HG03039 (cell line): ENCODE measurements around the gene ALPP.
"Not testable (repeated sequence)": the region's sequence is repeated elsewhere in the genome, so short reads cannot be mapped to it uniquely, and the experiment has no call there.

ENCODE experiments used
- ATAC-seq: cut with Tn5 transposase; IDR thresholded peaks from one replicate; pipeline ENCODE4 v1.9.1; 2021; ENCODE audit warnings: mild to moderate bottlenecking, moderate library complexity; ENCODE audit not compliant: unreplicated experiment

Gene ALPP

DNA sequence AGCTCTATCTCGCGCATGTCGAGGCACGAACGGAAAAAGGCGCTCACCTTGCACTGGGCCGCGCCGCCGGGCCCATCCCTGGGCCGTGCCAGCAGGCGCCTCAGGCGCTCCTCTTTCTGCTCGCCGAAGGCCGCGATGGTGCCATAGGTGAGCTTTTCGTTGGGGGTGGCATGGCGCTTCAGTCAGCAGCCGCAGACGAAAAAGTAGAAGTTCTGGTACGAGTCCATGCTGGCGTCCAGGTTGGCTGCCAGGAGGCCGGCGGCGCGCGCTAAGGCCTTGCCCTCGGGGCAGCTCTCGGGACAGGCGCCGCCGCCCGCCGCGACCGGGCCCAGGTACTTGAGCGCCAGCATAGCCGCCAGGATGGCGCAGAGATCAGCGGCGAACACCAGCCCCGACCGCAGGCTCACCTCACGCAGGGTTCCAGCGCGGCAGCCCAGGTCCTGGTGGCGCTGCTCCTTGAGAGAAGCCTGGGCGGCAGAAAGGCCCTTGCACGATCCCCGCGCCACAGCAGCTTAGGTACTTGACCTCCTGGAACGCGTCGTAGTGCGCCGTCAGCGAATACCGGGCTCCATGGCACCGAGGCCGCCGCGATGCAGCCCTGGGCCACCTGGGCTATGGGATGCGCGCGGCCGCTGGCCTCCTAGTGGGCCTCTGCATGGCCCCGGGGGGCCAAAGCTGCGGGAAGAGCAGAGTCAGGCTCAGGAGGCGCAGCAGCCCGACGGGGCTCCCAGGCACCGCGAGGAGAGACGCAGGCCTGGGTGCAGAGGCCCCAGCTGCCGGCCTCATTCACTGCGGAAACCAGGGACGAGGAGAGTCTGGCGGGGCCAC lies 40.9 kb downstream of the ALPP start:
- ATAC-seq = no peak

DNA sequence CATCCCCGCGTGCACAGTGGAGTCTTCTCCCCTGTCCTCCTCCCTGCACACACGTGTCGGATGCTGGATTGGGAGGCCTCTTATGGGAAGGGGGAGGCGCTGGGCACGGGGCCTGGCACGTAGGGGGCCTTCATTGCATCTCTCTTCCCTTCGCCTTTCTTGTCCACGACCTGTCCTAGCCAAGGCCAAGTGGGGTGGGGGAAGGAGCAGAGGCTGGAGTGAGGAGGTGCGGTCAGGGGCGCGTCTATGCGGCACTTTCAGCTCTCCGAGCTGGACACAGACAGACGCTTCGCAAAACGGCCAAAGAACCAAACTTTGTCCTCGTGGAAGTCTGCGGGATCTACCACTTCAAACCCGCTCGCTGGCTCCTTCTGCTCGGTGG lies 41.5 kb downstream of the ALPP start:
- ATAC-seq = no peak

DNA sequence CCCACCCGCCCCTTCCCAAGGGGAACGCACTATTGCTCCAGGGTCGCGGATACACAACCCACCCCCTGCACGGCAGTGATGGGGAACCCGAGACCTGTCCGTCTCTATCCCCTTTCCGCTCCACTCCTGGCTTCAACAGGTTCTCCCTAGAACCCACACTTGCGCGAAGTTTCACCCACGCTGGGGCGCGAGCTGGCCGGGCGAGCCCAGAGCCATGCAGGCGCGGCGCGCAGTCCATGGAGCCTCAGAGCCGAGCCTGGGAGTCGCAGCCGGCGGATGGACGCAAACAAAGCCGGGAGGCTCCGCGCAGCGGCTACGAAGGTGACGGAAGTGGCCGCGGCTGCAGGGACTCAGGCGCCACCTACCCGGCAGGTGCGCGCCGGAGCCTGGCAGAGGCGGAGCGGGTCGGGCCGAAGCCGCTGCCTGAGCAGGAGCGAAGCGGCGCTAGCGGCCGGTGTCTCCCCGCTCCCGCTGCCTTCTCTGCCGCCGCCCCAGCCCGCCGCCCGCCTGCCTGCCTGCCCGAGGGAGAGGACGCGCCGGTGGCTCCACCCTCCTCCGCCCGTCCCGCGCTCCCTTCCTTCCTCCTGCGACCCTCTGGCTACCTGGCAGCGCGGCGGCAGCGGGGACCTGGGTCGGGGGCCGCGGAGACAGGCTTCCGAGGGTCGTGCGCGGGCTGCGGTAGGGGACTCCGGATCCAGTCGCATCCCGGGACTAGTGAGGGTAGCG lies 42.1 kb downstream of the ALPP start:
- ATAC-seq = no peak

DNA sequence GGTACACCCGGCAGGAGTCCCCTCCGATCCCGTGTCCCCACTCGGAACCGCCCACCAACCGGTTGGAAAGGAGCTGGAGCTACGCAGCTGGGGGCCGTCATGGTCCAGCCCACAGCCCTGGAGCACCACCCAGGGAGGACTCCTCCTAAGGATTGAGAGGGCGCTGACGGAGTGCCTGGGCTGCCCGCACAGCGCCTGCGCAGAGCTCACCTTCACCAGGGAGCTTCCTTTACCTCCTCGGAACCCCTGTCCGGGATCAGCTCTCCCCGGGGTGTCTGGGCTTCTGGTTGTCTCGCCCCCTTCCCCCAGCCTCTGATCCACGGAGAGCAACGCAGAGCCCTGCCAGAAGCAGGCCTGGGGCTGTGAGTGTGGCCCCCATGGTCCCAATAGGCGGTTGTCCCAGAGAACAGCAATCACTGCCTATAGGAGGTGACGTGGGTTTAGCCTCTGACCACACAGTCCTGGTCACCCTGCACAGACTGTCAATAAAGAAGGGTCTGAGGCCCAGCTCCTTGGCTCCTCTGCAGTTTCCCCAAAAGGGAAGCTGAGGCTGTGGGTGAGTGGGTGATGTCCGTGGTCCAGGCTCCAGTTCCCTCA lies 42.7 kb downstream of the ALPP start:
- ATAC-seq = no peak

DNA sequence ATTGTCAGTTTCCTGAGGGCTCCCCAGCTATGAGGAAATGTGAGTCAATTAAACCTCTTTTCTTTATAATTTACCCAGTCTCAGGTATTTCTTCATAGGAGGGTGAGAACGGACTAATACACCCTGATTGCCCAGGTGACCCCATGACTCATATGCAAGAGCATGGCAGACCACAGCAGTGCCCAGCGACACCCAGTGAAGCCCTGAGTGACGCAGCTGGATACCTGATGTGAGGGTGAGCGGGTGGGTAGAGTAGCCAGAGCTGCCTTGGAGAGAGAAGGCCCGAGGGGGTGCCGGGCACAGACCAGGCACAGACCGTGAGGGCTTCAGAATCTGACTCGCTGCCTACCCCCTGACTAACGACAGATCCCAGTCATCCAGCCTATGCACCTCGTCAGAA lies 43.5 kb downstream of the ALPP start:
- no peak for ATAC-seq

DNA sequence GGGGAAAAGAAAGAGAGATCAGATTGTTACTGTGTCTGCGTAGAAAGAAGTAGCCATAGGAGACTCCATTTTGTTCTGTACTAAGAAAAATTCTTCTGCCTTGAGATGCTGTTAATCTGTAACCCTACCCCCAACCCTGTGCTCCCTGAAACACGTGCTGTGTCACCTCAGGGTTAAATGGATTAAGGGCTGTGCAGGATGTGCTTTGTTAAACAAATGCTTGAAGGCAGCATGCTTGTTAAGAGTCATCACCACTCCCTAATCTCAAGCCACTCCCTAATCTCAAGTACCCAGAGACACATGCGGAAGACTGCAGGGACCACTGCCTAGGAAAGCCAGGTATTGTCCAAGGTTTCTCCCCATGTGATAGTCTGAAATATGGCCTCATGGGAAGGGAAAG lies 44.4 kb downstream of the ALPP start:
- not testable (repeated sequence) for ATAC-seq

DNA sequence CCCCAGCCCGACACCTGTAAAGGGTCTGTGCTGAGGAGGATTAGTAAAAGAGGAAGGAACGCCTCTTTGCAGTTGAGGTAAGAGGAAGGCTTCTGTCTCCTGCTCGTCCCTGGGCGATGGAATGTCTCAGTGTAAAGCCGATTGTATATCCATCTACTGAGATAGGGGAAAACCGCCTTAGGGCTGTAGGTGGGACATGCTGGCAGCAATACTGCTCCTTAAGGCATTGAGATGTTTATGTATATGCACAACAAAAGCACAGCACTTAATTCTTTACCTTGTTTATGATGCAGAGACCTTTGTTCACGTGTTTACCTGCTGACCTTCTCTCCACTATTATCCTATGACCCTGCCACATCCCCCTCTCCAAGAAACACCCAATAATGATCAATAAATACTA lies 44.9 kb downstream of the ALPP start:
- not testable (repeated sequence) for ATAC-seq

DNA sequence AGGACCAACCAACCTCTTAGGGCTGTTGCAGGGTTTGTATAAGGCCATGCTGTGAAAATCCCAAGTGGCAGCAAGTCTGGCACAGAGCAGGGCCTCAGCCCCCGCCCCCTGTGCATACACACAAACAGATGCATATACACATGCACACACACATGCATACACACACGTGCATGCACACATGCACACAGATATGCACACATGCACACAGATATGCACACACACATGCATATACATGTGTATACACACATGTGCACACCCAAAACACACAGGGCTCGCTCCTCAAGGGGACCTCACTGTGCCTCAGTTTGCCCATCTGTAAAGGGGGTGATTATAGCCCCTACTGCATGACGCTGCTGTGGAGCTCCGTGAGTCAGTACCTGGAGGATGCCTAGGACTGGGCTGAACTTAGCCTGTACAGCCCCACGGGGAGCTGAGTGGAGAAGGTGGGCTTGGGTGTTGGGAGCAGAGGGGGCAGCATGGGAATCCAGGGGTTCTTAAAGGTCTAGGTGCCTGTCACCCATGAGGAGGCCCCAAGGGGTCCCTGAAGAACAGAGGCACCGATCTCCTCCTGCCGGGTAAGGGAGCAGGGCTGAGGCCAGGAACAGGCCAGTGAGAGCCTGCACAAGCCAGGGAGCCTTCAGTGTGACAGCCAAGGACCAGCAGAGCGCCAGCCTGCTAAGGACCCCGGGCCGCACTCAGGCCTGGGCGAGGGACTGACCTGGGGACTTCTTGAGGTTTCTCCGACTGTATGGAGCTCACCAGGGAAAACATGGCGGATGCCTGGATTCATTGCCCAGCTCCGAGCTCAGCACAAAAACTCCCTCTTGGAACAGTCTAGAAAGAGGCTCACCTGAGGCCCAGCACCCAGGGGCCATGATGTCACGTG lies 53.4 kb downstream of the ALPP start:
- ATAC-seq = no peak
